ENCODE data around the gene TNS3.

The TNS3 gene

DNA sequence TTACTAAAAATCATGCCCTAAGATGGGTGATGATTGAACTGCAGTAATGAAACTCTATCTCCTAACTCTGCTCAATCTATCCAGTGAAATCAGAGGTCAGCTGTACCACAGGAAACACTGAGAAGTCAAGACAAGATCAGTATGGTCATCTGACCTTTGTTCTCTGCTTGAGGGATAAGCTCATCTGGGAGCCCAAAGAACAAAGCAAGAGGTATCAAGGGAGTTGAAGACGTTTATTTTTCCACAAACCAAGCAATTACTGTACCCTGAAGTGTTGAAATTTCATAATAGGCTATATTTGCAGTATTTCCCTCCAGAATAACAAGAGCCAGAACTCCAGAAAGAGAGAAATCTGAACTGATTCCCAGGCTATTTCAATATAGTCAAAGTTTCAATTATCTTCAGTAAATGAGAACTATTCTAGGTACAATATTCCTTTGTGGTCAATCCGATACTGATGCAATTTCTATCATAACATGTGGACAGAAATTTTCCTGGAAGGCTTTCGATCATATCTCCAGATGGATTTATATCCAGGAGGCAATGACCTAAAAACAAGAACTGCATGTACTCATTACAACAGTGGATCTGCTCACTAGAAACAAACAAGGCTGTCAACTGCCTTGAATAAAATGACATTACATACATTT, 345.3 kb downstream of the TNS3 start:
- H3K4me1 ChIP-seq (ENCODE audit: control insufficient read depth, insufficient read depth, low read length) = no peaks in the 10 kb centered on the region
- no peaks in the 10 kb centered on the region for H3K36me3 ChIP-seq (ENCODE audit: control insufficient read depth in 2 of 2, insufficient read depth in 2 of 2, low read length in 2 of 2)
- H3K27me3 ChIP-seq (ENCODE audit: control insufficient read depth in 1 of 2, insufficient read depth in 2 of 2, low read length in 2 of 2) = no peaks in the 10 kb centered on the region
- no peak overlapping the region for H3K27ac ChIP-seq (ENCODE audit: low read length)
- no peak overlapping the region for H3K9ac ChIP-seq (ENCODE audit: low read length in 2 of 2)
- H3K4me3 ChIP-seq (ENCODE audit: low read length in 2 of 2) = no peak overlapping the region
- no peaks in the 10 kb centered on the region for H3K9me3 ChIP-seq (ENCODE audit: control insufficient read depth in 2 of 2, low read length in 2 of 2)

DNA sequence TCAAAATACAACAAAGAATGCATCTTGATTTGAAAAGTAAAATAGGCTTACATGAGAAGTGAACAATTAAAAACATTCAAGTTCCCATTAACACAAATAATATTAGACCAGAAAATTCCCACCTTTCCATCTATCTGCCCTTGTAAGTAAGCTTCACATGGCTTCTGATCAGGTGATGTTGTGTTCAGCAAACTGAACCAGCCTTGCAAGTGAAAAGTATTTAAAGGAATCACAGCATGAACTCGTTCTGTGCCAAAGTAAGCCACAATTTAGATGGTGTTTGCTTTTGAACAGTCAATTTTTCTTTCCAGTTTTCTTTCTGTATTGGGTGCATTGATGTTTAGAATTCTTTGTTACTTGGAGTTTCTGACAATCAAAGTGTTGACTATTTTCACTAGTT, 347.9 kb downstream of the TNS3 start:
- H3K27ac ChIP-seq (ENCODE audit: low read length) = no peak overlapping the region
- no peak overlapping the region for H3K4me3 ChIP-seq (ENCODE audit: low read length in 2 of 2)

GRCh38 chr7:47232751-47233412, 349.0 kb downstream of the TNS3 start:
- Histone ChIP-seq H3K27ac (ENCODE audit: low read length) (no peak overlapping the region), H3K27me3 (ENCODE audit: control insufficient read depth in 1 of 2, insufficient read depth in 2 of 2, low read length in 2 of 2) (no peaks in the 10 kb centered on the region), H3K9me3 (ENCODE audit: control insufficient read depth in 2 of 2, low read length in 2 of 2) (no peaks in the 10 kb centered on the region), H3K36me3 (ENCODE audit: control insufficient read depth in 2 of 2, insufficient read depth in 2 of 2, low read length in 2 of 2) (no peaks in the 10 kb centered on the region), H3K4me1 (ENCODE audit: control insufficient read depth, insufficient read depth, low read length) (no peaks in the 10 kb centered on the region), H3K9ac (ENCODE audit: low read length in 2 of 2) (no peak overlapping the region), H3K4me3 (ENCODE audit: low read length in 2 of 2) (no peak overlapping the region)

More for the DNA sequence above, 347.9 kb downstream of the TNS3 start:
- no peaks in the 10 kb centered on the region for H3K9me3 ChIP-seq (ENCODE audit: control insufficient read depth in 2 of 2, low read length in 2 of 2)
- no peak overlapping the region for H3K9ac ChIP-seq (ENCODE audit: low read length in 2 of 2)
- H3K27me3 ChIP-seq (ENCODE audit: control insufficient read depth in 1 of 2, insufficient read depth in 2 of 2, low read length in 2 of 2) = no peaks in the 10 kb centered on the region
- no peaks in the 10 kb centered on the region for H3K36me3 ChIP-seq (ENCODE audit: control insufficient read depth in 2 of 2, insufficient read depth in 2 of 2, low read length in 2 of 2)
- no peaks in the 10 kb centered on the region for H3K4me1 ChIP-seq (ENCODE audit: control insufficient read depth, insufficient read depth, low read length)

DNA sequence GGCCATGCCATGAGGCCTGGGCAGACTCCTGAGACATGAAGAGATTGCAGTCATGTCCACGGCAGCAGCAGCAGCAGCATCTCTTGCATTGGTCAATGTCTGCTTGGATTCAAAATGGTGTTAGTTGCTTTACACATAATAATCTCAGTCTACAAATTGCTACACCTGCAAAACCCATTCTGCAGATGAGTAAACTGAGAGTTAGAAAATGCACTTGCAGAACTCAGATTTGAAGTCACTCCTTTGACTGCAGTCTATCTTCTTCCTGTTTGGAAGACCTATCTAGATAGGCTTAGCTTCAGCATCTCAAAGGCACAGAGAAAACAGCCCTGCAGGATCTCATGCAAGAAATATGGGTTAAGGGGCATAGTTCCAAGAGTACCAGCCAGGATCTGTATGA, 350.3 kb downstream of the TNS3 start:
- Histone ChIP-seq H3K9ac (ENCODE audit: low read length in 2 of 2) (no peak overlapping the region), H3K4me1 (ENCODE audit: control insufficient read depth, insufficient read depth, low read length) (no peaks in the 10 kb centered on the region), H3K4me3 (ENCODE audit: low read length in 2 of 2) (no peak overlapping the region), H3K27ac (ENCODE audit: low read length) (no peak overlapping the region), H3K9me3 (ENCODE audit: control insufficient read depth in 2 of 2, low read length in 2 of 2) (no peaks in the 10 kb centered on the region), H3K36me3 (ENCODE audit: control insufficient read depth in 2 of 2, insufficient read depth in 2 of 2, low read length in 2 of 2) (no peaks in the 10 kb centered on the region), H3K27me3 (ENCODE audit: control insufficient read depth in 1 of 2, insufficient read depth in 2 of 2, low read length in 2 of 2) (no peaks in the 10 kb centered on the region)

DNA sequence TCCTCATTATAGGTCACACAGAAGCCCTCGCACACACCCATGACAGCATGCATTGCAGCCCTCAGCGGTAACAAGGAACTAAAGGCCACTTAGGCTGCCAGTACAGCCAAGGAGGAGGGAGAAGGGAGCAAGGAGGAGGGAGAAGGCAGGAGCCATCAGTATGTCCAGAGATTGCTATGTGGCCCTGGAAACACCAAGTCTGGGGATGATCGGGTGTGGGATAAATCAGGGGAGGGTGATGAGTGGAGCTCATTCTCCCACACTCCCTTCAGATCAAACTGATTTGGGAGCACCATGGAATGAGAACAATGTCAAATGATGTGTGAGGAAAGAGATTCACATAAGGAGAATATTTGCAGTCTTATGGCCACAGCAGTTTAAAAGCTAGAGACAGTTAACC, 350.9 kb downstream of the TNS3 start:
- H3K4me1 ChIP-seq (ENCODE audit: control insufficient read depth, insufficient read depth, low read length) = no peaks in the 10 kb centered on the region
- no peaks in the 10 kb centered on the region for H3K36me3 ChIP-seq (ENCODE audit: control insufficient read depth in 2 of 2, insufficient read depth in 2 of 2, low read length in 2 of 2)
- no peak overlapping the region for H3K9ac ChIP-seq (ENCODE audit: low read length in 2 of 2)
- no peak overlapping the region for H3K4me3 ChIP-seq (ENCODE audit: low read length in 2 of 2)
- no peaks in the 10 kb centered on the region for H3K27me3 ChIP-seq (ENCODE audit: control insufficient read depth in 1 of 2, insufficient read depth in 2 of 2, low read length in 2 of 2)
- H3K27ac ChIP-seq (ENCODE audit: low read length) = no peak overlapping the region
- no peaks in the 10 kb centered on the region for H3K9me3 ChIP-seq (ENCODE audit: control insufficient read depth in 2 of 2, low read length in 2 of 2)

GRCh38 chr7:47228386-47229014, 353.4 kb downstream of the TNS3 start:
- Histone ChIP-seq H3K4me1 (ENCODE audit: control insufficient read depth, insufficient read depth, low read length) (no peaks in the 10 kb centered on the region), H3K27ac (ENCODE audit: low read length) (no peak overlapping the region), H3K9me3 (ENCODE audit: control insufficient read depth in 2 of 2, low read length in 2 of 2) (no peaks in the 10 kb centered on the region), H3K9ac (ENCODE audit: low read length in 2 of 2) (no peak overlapping the region), H3K27me3 (ENCODE audit: control insufficient read depth in 1 of 2, insufficient read depth in 2 of 2, low read length in 2 of 2) (no peaks in the 10 kb centered on the region), H3K36me3 (ENCODE audit: control insufficient read depth in 2 of 2, insufficient read depth in 2 of 2, low read length in 2 of 2) (no peaks in the 10 kb centered on the region), H3K4me3 (ENCODE audit: low read length in 2 of 2) (no peak overlapping the region)

- Histone ChIP-seq H3K9ac (ENCODE audit: low read length in 2 of 2) (no peak overlapping the region), H3K27ac (ENCODE audit: low read length) (no peak overlapping the region), H3K4me1 (ENCODE audit: control insufficient read depth, insufficient read depth, low read length) (no peaks in the 10 kb centered on the region), H3K9me3 (ENCODE audit: control insufficient read depth in 2 of 2, low read length in 2 of 2) (no peaks in the 10 kb centered on the region), H3K27me3 (ENCODE audit: control insufficient read depth in 1 of 2, insufficient read depth in 2 of 2, low read length in 2 of 2) (no peaks in the 10 kb centered on the region), H3K36me3 (ENCODE audit: control insufficient read depth in 2 of 2, insufficient read depth in 2 of 2, low read length in 2 of 2) (no peaks in the 10 kb centered on the region), H3K4me3 (ENCODE audit: low read length in 2 of 2) (no peak overlapping the region)
Observed at GRCh38 chr7:47227762-47228177, 354.1 kb downstream of the TNS3 start.

DNA sequence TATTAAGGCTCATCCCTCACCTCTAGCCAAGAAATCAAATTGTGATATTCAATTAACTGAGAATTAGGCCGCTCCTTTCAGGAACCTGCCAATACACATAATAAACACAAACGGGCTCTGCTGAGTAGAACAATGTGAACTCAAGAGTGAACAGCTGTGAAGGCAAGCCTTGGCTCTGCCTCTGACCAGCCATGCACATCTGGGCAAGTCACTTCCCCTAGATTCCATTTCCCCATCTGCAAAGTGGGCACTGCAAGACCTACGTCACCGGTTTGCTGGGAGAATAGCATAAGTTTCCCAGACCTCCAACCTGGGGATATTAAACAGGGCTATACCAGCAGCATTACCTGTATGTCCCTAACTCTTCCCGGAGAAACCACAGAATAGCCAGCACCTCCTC, 355.2 kb downstream of the TNS3 start:
- H3K4me3 ChIP-seq (ENCODE audit: low read length in 2 of 2) = no peak overlapping the region
- no peaks in the 10 kb centered on the region for H3K4me1 ChIP-seq (ENCODE audit: control insufficient read depth, insufficient read depth, low read length)
- no peaks in the 10 kb centered on the region for H3K36me3 ChIP-seq (ENCODE audit: control insufficient read depth in 2 of 2, insufficient read depth in 2 of 2, low read length in 2 of 2)
- no peaks in the 10 kb centered on the region for H3K9me3 ChIP-seq (ENCODE audit: control insufficient read depth in 2 of 2, low read length in 2 of 2)
- no peaks in the 10 kb centered on the region for H3K27me3 ChIP-seq (ENCODE audit: control insufficient read depth in 1 of 2, insufficient read depth in 2 of 2, low read length in 2 of 2)
- no peak overlapping the region for H3K9ac ChIP-seq (ENCODE audit: low read length in 2 of 2)
- H3K27ac ChIP-seq (ENCODE audit: low read length) = no peak overlapping the region

DNA sequence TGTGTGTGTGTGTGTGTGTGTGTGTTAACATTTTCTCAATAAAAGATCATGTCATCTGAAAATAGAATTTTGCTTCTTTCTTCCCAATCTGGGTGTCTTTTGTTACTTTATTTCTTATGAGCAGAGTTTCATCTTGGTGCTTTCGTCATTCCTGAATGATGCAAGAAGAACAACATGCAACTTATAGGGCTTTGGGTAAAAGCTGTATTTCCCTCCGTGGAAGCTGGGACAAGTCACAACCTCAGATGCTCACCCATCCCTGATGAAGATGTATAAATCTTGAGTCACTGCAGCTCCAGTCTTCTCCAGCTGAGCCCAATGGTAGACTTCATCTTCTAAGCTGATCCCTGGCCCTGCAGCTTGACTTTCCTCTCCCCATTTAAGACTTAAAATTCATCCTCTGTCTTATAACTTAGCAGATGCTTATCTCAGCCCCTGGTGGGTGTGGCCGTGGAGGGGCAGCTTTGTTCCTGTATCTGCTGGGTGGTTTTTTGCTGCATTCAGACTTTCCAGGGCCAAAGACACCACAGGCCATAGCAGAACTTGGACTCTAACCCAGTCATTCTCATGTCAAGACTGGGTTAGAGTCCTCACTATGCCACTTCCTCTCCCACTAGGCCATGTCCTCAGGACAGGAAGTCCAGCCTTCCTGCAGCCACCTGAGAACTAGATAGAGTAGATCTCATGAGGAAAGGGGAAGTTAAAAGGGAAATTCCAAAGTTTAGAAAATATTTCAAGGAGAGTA, 356.4 kb downstream of the TNS3 start:
- no peak overlapping the region for H3K27ac ChIP-seq (ENCODE audit: low read length)
- H3K4me1 ChIP-seq (ENCODE audit: control insufficient read depth, insufficient read depth, low read length) = no peaks in the 10 kb centered on the region
- H3K36me3 ChIP-seq (ENCODE audit: control insufficient read depth in 2 of 2, insufficient read depth in 2 of 2, low read length in 2 of 2) = no peaks in the 10 kb centered on the region
- H3K9me3 ChIP-seq (ENCODE audit: control insufficient read depth in 2 of 2, low read length in 2 of 2) = no peaks in the 10 kb centered on the region
- no peaks in the 10 kb centered on the region for H3K27me3 ChIP-seq (ENCODE audit: control insufficient read depth in 1 of 2, insufficient read depth in 2 of 2, low read length in 2 of 2)
- H3K4me3 ChIP-seq (ENCODE audit: low read length in 2 of 2) = no peak overlapping the region
- H3K9ac ChIP-seq (ENCODE audit: low read length in 2 of 2) = no peak overlapping the region

Measured in stomach smooth muscle (tissue), 2 donors.